HepG2 (cell line): Measurements from ENCODE around the gene ATL2. TPM values are rescaled to one million over a fixed set of nuclear protein-coding genes. Genes with fewer than 3 reads are reported as not detected.

Experiments used
- GTF3A ChIP-seq: sonication (generic); formaldehyde crosslinking; conservative IDR thresholded peaks from 2 replicates; pipeline ENCODE4 v1.4.0; 2020; ENCODE audit warnings: mild to moderate bottlenecking, missing genetic modification reagents
- HMG20A ChIP-seq: IDR thresholded peaks from 2 replicates; pipeline ENCODE4 v1.6.1; 2016; ENCODE audit warnings: borderline replicate concordance
- MIXL1 ChIP-seq: IDR thresholded peaks from 2 replicates; pipeline ENCODE4 v1.6.1; 2016
- PBX2 ChIP-seq: IDR thresholded peaks from 2 replicates; pipeline ENCODE4 v1.6.1; 2016; ENCODE audit warnings: control low read depth
- ZBTB21 ChIP-seq: sonication (generic); formaldehyde crosslinking; IDR thresholded peaks from 2 replicates; pipeline ENCODE4 v1.4.0; 2020; ENCODE audit warnings: missing genetic modification reagents
- ZNF143 ChIP-seq: sonication (generic); formaldehyde crosslinking; IDR thresholded peaks from 2 replicates; pipeline ENCODE4 v1.4.0; 2020; ENCODE audit warnings: missing genetic modification reagents
- ZNF264 ChIP-seq: sonication (generic); formaldehyde crosslinking; IDR thresholded peaks from 2 replicates; pipeline ENCODE4 v1.4.0; 2020; ENCODE audit warnings: missing genetic modification reagents
- ZNF468 ChIP-seq: sonication (generic); formaldehyde crosslinking; IDR thresholded peaks from 2 replicates; pipeline ENCODE4 v1.8.0; 2022; ENCODE audit warnings: mild to moderate bottlenecking, moderate library complexity, missing genetic modification reagents
- ZNF563 ChIP-seq: sonication (generic); formaldehyde crosslinking; IDR thresholded peaks from 2 replicates; pipeline ENCODE4 v1.8.0; 2022; ENCODE audit warnings: mild to moderate bottlenecking, moderate library complexity, missing genetic modification reagents
- ZNF788 ChIP-seq: sonication (generic); formaldehyde crosslinking; IDR thresholded peaks from 2 replicates; pipeline ENCODE4 v1.5.0; 2020; ENCODE audit warnings: mild to moderate bottlenecking, missing genetic modification reagents, borderline replicate concordance
- polyA plus RNA-seq, 8 experiments: library from polyadenylated mRNA; depleted of rRNA in 3 of 8; stranded (reverse) in 7 of 8; unstranded in 1 of 8; fragments of >200 nt; fragmentation: Illumina TruSeq in 4 of 8; extraction: Trizol in 4 of 8; gene quantifications; 2 replicates each; pipeline versions ENCODE4 v1.2.1 to v1.2.3, GENCODE V29; 2011 to 2016; ENCODE audit warnings: low read depth in 4 of 8, missing spikeins in 1 of 8, mixed read lengths in 1 of 8; ENCODE audit not compliant: insufficient read depth in 1 of 8
- total RNA-seq, 5 experiments: library from RNA; depleted of rRNA; stranded (reverse); fragments of >200 nt; fragmentation: Illumina TruSeq; extraction: Trizol; gene quantifications; 2 replicates each; pipeline ENCODE4 v1.2.3, GENCODE V29; 2016; ENCODE audit warnings: low read depth in 1 of 5
- TF ChIP-seq, protein P1 (sequence below), 2 experiments: fragments of 450-650 bp in 1 of 2; sonication (generic) in 1 of 2; formaldehyde crosslinking in 1 of 2; IDR thresholded peaks; 2 replicates each; pipeline versions ENCODE4 v1.6.1 to v1.8.0; 2016 to 2022; ENCODE audit warnings: antibody characterized with exemption in 1 of 2, mild to moderate bottlenecking in 1 of 2, missing genetic modification reagents in 1 of 2
- TF ChIP-seq, protein P2 (sequence below): sonication (generic); formaldehyde crosslinking; IDR thresholded peaks from 2 replicates; pipeline ENCODE4 v1.5.0; 2020; ENCODE audit warnings: mild to moderate bottlenecking, missing genetic modification reagents
- TF ChIP-seq, protein P3 (sequence below): sonication (generic); formaldehyde crosslinking; IDR thresholded peaks from 2 replicates; pipeline ENCODE4 v1.5.0; 2020; ENCODE audit warnings: mild to moderate bottlenecking, missing genetic modification reagents

Gene ATL2
- total and polyA plus RNA-seq, 2 of the 13 experiments (the other 11 are each of a cell fraction or from before 2014, with no cell fraction given) = 56.5 to 119 TPM

- TF ChIP-seq, protein P1, sequence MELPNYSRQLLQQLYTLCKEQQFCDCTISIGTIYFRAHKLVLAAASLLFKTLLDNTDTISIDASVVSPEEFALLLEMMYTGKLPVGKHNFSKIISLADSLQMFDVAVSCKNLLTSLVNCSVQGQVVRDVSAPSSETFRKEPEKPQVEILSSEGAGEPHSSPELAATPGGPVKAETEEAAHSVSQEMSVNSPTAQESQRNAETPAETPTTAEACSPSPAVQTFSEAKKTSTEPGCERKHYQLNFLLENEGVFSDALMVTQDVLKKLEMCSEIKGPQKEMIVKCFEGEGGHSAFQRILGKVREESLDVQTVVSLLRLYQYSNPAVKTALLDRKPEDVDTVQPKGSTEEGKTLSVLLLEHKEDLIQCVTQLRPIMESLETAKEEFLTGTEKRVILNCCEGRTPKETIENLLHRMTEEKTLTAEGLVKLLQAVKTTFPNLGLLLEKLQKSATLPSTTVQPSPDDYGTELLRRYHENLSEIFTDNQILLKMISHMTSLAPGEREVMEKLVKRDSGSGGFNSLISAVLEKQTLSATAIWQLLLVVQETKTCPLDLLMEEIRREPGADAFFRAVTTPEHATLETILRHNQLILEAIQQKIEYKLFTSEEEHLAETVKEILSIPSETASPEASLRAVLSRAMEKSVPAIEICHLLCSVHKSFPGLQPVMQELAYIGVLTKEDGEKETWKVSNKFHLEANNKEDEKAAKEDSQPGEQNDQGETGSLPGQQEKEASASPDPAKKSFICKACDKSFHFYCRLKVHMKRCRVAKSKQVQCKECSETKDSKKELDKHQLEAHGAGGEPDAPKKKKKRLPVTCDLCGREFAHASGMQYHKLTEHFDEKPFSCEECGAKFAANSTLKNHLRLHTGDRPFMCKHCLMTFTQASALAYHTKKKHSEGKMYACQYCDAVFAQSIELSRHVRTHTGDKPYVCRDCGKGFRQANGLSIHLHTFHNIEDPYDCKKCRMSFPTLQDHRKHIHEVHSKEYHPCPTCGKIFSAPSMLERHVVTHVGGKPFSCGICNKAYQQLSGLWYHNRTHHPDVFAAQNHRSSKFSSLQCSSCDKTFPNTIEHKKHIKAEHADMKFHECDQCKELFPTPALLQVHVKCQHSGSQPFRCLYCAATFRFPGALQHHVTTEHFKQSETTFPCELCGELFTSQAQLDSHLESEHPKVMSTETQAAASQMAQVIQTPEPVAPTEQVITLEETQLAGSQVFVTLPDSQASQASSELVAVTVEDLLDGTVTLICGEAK (IDR thresholded peaks at IDR 0.05) = no peak
- TF ChIP-seq, protein P1 (CRISPR knock-in tag; IDR thresholded peaks at IDR 0.05) = peak; percentile 77
- TF ChIP-seq, protein P2, sequence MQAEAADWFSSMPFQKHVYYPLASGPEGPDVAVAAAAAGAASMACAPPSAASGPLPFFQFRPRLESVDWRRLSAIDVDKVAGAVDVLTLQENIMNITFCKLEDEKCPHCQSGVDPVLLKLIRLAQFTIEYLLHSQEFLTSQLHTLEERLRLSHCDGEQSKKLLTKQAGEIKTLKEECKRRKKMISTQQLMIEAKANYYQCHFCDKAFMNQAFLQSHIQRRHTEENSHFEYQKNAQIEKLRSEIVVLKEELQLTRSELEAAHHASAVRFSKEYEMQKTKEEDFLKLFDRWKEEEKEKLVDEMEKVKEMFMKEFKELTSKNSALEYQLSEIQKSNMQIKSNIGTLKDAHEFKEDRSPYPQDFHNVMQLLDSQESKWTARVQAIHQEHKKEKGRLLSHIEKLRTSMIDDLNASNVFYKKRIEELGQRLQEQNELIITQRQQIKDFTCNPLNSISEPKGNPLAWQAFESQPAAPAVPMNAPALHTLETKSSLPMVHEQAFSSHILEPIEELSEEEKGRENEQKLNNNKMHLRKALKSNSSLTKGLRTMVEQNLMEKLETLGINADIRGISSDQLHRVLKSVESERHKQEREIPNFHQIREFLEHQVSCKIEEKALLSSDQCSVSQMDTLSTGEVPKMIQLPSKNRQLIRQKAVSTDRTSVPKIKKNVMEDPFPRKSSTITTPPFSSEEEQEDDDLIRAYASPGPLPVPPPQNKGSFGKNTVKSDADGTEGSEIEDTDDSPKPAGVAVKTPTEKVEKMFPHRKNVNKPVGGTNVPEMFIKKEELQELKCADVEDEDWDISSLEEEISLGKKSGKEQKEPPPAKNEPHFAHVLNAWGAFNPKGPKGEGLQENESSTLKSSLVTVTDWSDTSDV (CRISPR knock-in tag) = no peak
- TF ChIP-seq MIXL1 (CRISPR knock-in tag) = peak; percentile 67; the same call in 1 of the 2 replicates
- peak; percentile 78 for TF ChIP-seq ZNF788 (CRISPR knock-in tag)
- peak; percentile 76; the same call in 1 of the 2 replicates for TF ChIP-seq ZNF264
- TF ChIP-seq ZBTB21 (CRISPR knock-in tag) = 0 out of 2 replicates have a peak, but pooled peaks have one; percentile 34
- TF ChIP-seq, protein P3, sequence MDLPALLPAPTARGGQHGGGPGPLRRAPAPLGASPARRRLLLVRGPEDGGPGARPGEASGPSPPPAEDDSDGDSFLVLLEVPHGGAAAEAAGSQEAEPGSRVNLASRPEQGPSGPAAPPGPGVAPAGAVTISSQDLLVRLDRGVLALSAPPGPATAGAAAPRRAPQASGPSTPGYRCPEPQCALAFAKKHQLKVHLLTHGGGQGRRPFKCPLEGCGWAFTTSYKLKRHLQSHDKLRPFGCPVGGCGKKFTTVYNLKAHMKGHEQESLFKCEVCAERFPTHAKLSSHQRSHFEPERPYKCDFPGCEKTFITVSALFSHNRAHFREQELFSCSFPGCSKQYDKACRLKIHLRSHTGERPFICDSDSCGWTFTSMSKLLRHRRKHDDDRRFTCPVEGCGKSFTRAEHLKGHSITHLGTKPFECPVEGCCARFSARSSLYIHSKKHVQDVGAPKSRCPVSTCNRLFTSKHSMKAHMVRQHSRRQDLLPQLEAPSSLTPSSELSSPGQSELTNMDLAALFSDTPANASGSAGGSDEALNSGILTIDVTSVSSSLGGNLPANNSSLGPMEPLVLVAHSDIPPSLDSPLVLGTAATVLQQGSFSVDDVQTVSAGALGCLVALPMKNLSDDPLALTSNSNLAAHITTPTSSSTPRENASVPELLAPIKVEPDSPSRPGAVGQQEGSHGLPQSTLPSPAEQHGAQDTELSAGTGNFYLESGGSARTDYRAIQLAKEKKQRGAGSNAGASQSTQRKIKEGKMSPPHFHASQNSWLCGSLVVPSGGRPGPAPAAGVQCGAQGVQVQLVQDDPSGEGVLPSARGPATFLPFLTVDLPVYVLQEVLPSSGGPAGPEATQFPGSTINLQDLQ (CRISPR knock-in tag) = 0 out of 2 replicates have a peak, but pooled peaks have one; percentile 6
- TF ChIP-seq GTF3A (CRISPR knock-in tag) = no peak
- peak; percentile 23; the same call in 1 of the 2 replicates for TF ChIP-seq ZNF468 (CRISPR knock-in tag)
- TF ChIP-seq PBX2 = no peak
- no peak for TF ChIP-seq HMG20A (CRISPR knock-in tag)
- TF ChIP-seq ZNF143 (CRISPR knock-in tag) = no peak
- TF ChIP-seq ZNF563 (CRISPR knock-in tag) = no peak; the same call in 1 of the 2 replicates
Measured at GRCh38 chr2:38376346-38377049, 575 bp downstream of the ATL2 start (continued).
